Ecto neural progenitor cell (in vitro differentiated cells): ENCODE results near the gene JUP.
"Not testable (repeated sequence)": the region's sequence is repeated elsewhere in the genome, so short reads cannot be mapped to it uniquely, and the experiment has no call there.

ENCODE experiments used
- DNase-seq: peaks from one replicate; pipeline ENCODE4 v3.0.0-alpha.2; 2018; ENCODE audit warnings: low spot score

The JUP gene

GRCh38 chr17:41786227-41787020 is at the start of gene JUP:
Gene JUP (minus strand): TSS chr17:41786711. CDS start chr17:41771854, 14,857 bp downstream.
- peak; percentile 100 for DNase-seq

DNA sequence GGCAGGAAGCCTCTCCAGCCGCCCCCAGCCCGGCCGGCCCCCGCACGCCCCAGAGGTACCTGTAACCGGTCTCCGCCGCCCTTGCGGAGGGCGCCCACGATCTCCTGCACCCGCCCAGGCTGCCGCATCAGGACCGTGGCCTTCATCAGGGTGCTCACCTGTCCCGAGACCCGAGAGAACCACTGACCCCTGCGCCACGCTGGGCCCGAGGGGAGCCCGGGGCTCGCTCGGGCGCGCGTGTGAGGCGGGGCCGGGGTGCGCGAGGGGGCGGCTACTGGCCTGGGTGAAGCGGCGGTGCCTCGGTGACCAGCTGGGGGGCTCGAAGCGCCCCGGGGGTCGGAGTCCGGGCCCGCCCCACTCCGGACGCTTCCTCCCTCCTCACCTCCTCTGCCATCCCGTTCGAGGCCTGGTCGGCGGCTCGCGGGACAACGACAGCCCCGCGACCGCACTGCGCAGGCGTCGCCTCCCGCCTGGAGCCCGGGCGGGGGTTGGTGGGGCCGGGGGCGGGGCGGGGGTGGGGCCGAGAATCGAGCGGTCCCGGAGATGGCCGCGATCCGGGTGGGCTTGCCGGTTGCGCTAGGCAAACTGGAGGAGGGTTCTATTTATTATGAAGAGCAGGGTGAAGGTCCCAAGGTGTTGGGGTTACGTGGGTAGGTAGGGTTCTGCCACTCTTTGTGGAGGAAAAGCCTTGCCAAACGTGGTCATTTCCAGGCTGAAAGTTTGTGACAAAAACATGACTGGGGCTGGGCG is 49.5 kb upstream of the JUP start, which contains the start of gene NT5C3B:
TSS of gene NT5C3B (minus strand) at position 433 of the 750 bp plus-strand sequence. CDS start at position 394, 39 bp downstream.
- DNase-seq: peak; percentile 87

- no peak for DNase-seq
Measured at GRCh38 chr17:41835214-41835799, 48.8 kb upstream of the JUP start.

GRCh38 chr17:41829961-41830360 is 43.5 kb upstream of the JUP start:
- not testable (repeated sequence) for DNase-seq

GRCh38 chr17:41825175-41825845 is 38.8 kb upstream of the JUP start:
- no peak for DNase-seq

- no peak for DNase-seq
Measured at GRCh38 chr17:41824086-41824485, 37.6 kb upstream of the JUP start.

GRCh38 chr17:41823580-41823979 is 37.1 kb upstream of the JUP start:
- no peak for DNase-seq

DNA sequence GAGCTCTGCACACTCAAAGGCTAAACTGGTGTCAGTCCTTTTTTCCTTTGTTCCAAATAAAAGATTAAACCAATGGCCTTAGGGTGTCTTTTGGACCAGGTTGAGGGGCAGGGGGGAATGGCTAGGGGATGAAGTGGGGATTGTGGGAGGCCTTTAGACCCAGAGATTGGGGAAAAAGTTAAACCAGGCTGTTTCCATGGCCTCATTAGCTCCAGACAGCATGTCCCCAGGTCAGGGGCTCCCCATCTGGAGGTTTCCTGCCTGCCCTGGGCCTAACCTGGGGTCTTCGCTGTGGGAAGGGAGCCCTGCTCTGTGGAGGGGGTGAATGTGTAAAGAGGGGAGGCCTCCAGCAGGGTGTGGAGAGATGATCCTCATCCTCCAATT is 36.6 kb upstream of the JUP start:
- DNase-seq: no peak

GRCh38 chr17:41822216-41823140 is 36.0 kb upstream of the JUP start:
- DNase-seq: no peak

DNA sequence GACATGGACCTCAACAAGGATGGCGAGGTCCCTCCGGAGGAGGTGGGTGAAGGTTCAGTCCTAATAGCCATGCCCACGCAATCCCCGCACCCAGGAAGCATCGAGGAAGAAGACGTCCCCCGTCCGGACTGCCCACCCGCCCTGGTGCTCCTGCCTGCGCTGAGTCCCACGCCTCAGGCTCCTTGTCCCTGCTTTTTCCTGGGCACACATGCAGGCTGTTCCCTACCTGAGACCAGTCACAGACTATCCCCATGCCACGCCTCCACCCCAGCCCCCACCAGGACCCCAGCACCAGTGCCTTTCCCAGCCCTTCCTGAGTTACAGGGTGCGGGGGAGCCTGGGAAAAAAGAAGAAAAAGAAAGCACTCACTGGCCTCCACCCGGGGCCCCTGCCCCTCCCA is 35.3 kb upstream of the JUP start:
- no peak for DNase-seq

DNA sequence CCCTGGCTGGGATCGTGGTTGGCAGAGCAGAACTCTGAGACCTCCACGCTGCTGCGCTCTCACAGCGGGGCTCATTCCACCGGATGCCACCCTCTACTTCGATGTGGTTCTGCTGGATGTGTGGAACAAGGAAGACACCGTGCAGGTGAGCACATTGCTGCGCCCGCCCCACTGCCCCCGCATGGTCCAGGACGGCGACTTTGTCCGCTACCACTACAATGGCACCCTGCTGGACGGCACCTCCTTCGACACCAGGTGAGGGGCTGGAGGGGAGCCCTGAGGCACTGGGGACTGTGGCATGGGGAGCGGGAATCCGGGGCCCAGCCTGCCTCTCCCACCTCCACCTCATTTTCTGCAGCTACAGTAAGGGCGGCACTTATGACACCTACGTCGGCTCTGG is 31.5 kb upstream of the JUP start:
- DNase-seq: no peak

DNA sequence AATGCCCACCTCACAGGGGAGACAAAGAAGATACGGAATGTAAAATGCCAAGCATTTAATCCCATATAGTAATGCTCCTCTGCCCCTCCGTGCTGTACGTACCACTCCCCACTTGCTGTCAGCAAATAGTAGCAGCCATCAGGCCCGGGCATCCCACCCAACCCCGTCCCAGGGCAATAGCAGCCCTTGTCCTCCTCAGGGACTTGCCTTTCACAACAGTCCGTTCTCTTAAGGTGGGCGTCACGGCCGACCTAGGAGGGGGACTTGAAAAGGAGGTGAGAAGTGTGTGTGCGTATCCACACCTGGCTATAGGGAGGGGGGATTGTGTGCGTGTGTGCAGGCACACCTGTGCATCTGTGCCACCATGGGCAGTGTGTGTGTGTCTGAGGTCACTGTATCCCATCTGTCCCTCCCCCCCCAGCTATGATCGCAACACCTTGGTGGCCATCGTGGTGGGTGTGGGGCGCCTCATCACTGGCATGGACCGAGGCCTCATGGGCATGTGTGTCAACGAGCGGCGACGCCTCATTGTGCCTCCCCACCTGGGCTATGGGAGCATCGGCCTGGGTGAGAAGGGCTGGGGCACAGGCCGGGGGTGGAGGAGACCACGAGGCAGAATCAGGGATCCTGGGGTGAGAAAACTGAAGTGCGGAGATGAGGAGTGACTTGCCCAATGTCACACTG is 30.3 kb upstream of the JUP start:
- DNase-seq: no peak

DNA sequence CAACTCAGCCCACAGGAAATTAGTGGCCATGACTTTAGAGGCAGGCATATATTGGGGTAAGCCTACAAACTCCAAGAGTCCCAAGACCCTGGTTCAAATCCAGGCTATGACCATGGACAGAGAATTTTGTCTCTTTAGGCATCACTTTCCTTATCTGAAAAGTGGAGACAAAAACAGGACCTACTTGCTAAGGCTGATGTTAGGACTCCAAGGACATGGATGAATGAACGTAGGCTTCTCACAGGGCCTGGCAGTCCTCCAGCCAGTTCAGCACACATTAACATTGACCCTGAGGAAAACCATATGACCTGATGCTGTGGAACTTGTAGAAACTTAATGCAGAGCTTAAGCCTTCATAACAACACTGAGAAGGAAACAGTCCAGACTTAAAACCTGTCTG is 27.7 kb upstream of the JUP start:
- no peak for DNase-seq

DNA sequence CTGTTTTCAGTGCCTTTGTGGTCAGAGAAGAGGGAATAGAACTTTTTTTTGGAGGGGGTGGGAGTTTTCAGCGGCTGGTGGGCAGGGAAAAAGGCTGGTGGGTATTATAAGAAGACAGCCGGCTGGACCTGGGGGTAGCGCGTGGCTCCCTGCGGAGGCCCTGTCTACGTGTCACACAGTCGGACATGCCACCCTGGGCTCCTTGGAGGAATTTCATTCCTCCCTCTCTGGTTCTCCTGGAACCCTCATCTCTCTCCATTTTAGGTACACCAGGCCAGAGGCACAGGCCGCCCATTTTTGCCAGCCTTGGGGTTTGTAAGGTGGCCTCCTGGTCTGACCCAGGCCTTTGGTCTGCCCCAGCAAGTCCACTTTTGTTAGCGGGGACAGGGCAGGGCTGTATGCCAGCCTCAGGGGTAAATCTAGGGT is 27.2 kb upstream of the JUP start:
- no peak for DNase-seq

GRCh38 chr17:41813152-41813680 is 26.7 kb upstream of the JUP start:
- DNase-seq: no peak

DNA sequence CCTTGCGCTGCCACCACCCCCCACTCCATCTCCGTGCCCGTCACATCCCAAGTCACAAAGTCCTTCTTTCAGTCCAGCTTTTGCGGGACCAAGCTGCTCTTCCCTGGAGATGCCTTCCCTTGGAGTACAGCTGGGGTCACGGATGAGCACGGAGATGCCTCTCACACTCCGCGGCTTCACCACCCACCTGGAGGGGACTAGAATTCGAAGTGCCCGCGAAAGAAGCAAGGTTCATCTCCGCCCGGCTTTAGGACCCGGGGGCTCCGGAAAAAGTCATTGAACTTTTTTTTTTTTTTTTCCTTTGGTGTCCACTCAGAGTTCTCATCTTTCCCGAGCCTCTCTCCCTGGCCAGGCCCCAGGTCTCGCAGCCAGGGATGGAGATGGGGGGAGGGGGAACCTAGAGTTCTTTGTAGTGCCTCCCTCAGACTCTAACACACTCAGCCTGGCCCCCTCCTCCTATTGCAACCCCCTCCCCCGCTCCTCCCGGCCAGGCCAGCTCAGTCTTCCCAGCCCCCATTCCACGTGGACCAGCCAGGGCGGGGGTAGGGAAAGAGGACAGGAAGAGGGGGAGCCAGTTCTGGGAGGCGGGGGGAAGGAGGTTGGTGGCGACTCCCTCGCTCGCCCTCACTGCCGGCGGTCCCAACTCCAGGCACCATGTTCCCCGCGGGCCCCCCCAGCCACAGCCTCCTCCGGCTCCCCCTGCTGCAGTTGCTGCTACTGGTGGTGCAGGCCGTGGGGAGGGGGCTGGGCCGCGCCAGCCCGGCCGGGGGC is 26.1 kb upstream of the JUP start, which contains the start of gene FKBP10:
TSS of gene FKBP10 (plus strand) at position 624 of the 771 bp plus-strand sequence. CDS start at position 655, 31 bp downstream.
- DNase-seq: peak; percentile 95

GRCh38 chr17:41811549-41812380 is 25.3 kb upstream of the JUP start, which contains the start of gene P3H4:
Gene P3H4 (minus strand): TSS chr17:41811949. CDS start chr17:41811915, 34 bp downstream.
- peak; percentile 93 for DNase-seq
